Transverse colon (tissue), 3 donors: ENCODE measurements around the gene GBE1.

Experiments
- CTCF ChIP-seq, 5 experiments: fragments of 200-600 bp in 3 of 5; fragments of 450-650 bp in 2 of 5; sonication (generic) in 3 of 5; IDR thresholded peaks; 1 replicate in 2 of 5; 2 replicates in 3 of 5; pipeline ENCODE4 v1.5.1; 2016 to 2017; ENCODE audit warnings: antibody characterized with exemption in 5 of 5, inconsistent platforms in 3 of 5, mild to moderate bottlenecking in 2 of 5, moderate library complexity in 1 of 5
- POLR2A ChIP-seq: fragments of 450-650 bp; IDR thresholded peaks from one replicate; pipeline ENCODE4 v1.6.1; 2016; ENCODE audit warnings: antibody characterized with exemption, mild to moderate bottlenecking, moderate library complexity

DNA sequence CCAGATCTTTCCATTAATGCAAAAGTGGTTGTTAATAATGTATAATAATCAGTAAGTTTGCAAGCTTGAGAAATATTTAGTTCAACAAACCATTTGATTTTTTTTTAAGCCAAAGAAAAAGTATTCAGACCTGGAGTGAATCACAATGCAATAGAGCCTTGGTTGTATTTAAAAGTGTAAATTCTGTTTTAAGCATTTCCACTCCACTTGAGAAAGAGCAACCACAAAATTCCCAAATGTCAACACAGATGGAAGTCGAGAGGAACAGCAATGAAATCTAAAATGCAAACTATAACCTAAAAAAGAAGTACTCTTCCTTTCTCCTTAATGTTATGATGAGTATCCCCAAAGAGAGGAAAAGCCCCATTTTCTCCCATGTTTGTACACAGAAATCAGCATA is 20.2 kb downstream of the GBE1 start:
- no peak for TF ChIP-seq CTCF (IDR thresholded peaks at IDR 0.05)
- no peak for TF ChIP-seq POLR2A
